Caco-2 (cell line): ENCODE measurements around the gene SEC14L1. TPM values are rescaled to one million over a fixed set of nuclear protein-coding genes. Genes with fewer than 3 reads are reported as not detected.

Experiments used
- BruUV-seq: library from RNA; stranded (reverse); fragments of 400-500 nt; replicated peaks from 2 replicates; lab custom pipeline; 2021; lab: Mats Ljungman, UMichigan
- CTCF ChIA-PET: fragments of 300-600 bp; sonication (Branson Sonifier 250); formaldehyde crosslinking; loops from one replicate; lab custom pipeline; 2022; ENCODE audit warnings: antibody characterized with exemption; lab: Charles Lee
- POLR2A ChIA-PET: fragments of 300-600 bp; sonication (Branson Sonifier 250); formaldehyde crosslinking; loops from one replicate; lab custom pipeline; 2022; ENCODE audit warnings: antibody characterized with exemption; lab: Charles Lee
- DNase-seq, 2 experiments: peaks; one replicate each; pipeline versions ENCODE4 v3.0.0 to v3.0.0-alpha.2; 2020 to 2022
- H3K27me3 ChIP-seq: replicated peaks from 2 replicates; pipeline ENCODE4 v1.6.0; 2011; ENCODE audit warnings: low read length; ENCODE audit not compliant: control insufficient read depth, insufficient read depth
- H3K36me3 ChIP-seq: 2 replicates; pipeline ENCODE4 v1.5.1; 2011; ENCODE audit warnings: low read length; ENCODE audit not compliant: control insufficient read depth, insufficient read depth
- H3K4me1 ChIP-seq: fragments of 250-450 bp; sonication (Bioruptor Pico); 2 replicates; pipeline ENCODE4 v1.5.1; 2020; ENCODE audit warnings: mild to moderate bottlenecking
- H3K4me3 ChIP-seq: 2 replicates; pipeline ENCODE4 v1.5.1; 2011; ENCODE audit warnings: low read depth, mild to moderate bottlenecking, control low read depth, low read length
- H3K9me3 ChIP-seq: fragments of 250-450 bp; sonication (Bioruptor Pico); 2 replicates; pipeline ENCODE4 v1.5.1; 2020; ENCODE audit warnings: mild to moderate bottlenecking, moderate library complexity
- H3K27ac Mint-ChIP-seq: one replicate; pipeline ENCODE4 v1.8.0; 2022; ENCODE audit warnings: mixed read lengths; ENCODE audit not compliant: unreplicated experiment
- H3K27me3 Mint-ChIP-seq: one replicate; pipeline ENCODE4 v1.8.0; 2022; ENCODE audit warnings: mixed read lengths; ENCODE audit not compliant: insufficient read depth, unreplicated experiment
- H3K36me3 Mint-ChIP-seq: one replicate; pipeline ENCODE4 v1.8.0; 2022; ENCODE audit warnings: mild to moderate bottlenecking, mixed read lengths; ENCODE audit not compliant: insufficient read depth, unreplicated experiment
- H3K4me1 Mint-ChIP-seq: one replicate; pipeline ENCODE4 v1.8.0; 2022; ENCODE audit warnings: low read depth, mixed read lengths; ENCODE audit not compliant: unreplicated experiment
- H3K4me3 Mint-ChIP-seq: one replicate; pipeline ENCODE4 v1.8.0; 2022; ENCODE audit warnings: mild to moderate bottlenecking, moderate library complexity, mixed read lengths; ENCODE audit not compliant: unreplicated experiment
- H3K9me3 Mint-ChIP-seq: one replicate; pipeline ENCODE4 v1.8.0; 2022; ENCODE audit warnings: mixed read lengths; ENCODE audit not compliant: unreplicated experiment
- CTCF ChIP-seq, 2 experiments: fragments of 200-600 bp in 1 of 2; IDR thresholded peaks; 1 replicate in 1 of 2; 2 replicates in 1 of 2; pipeline versions ENCODE4 v1.5.1 to v1.8.0; 2011 to 2022; ENCODE audit warnings: antibody characterized with exemption in 1 of 2, control low read depth in 1 of 2, inconsistent platforms in 1 of 2, low read depth in 1 of 2, low read length in 1 of 2, mild to moderate bottlenecking in 1 of 2, moderate library complexity in 1 of 2; ENCODE audit not compliant: insufficient read depth in 1 of 2, severe bottlenecking in 1 of 2, unreplicated experiment in 1 of 2
- intact Hi-C: fragments of 100-400 bp; cut with micrococcal nuclease; formaldehyde crosslinking; loops from one replicate; pipeline ENCODE4 v1.10.0; 2022; ENCODE audit not compliant: unreplicated experiment
- total RNA-seq: library from RNA; stranded (reverse); gene quantifications from 2 replicates; pipeline ENCODE4 v1.2.3, GENCODE V29; 2022

Gene SEC14L1
- total RNA-seq, 1 experiment from 2014 or later, result 92.0 TPM

- Mint-ChIP-seq H3K36me3 (peaks cover 47% of the 10 kb centered on the region), H3K27ac (no peak overlapping the region), H3K27me3 (no peaks in the 10 kb centered on the region), H3K4me3 (no peak overlapping the region), H3K9me3 (no peaks in the 10 kb centered on the region), H3K4me1 (no peaks in the 10 kb centered on the region)
- Histone ChIP-seq H3K36me3 (no peaks in the 10 kb centered on the region; the same call in none of the 2 replicates), H3K9me3 (no peaks in the 10 kb centered on the region), H3K4me3 (no peak overlapping the region), H3K4me1 (peaks cover 5% of the 10 kb centered on the region; the same call in 1 of the 2 replicates), H3K27me3 (no peaks in the 10 kb centered on the region)
- ChIA-PET CTCF (interaction anchor here (0.6 kb wide), 1 partner anchor 95 kb away, joined by 3 read pairs; no protein-coding TSS in a partner anchor), POLR2A (no interaction called here)
- BruUV-seq, result no TSS peak
- no peak for DNase-seq
- intact Hi-C loops, result no loop called here
- TF ChIP-seq CTCF (IDR thresholded peaks at IDR 0.05; ENCODE audit: insufficient read depth in 1 of 2, low read depth in 1 of 2, low read length in 1 of 2, severe bottlenecking in 1 of 2, unreplicated experiment in 1 of 2), result no peak
Measured at GRCh38 chr17:77191244-77191643, 50.5 kb downstream of the SEC14L1 start.

GRCh38 chr17:77193653-77194052 is 52.9 kb downstream of the SEC14L1 start:
- BruUV-seq, result no TSS peak
- CTCF ChIA-PET, result no interaction called here
- Histone ChIP-seq H3K4me3 (no peak overlapping the region), H3K27me3 (no peaks in the 10 kb centered on the region), H3K36me3 (peaks cover 7% of the 10 kb centered on the region), H3K9me3 (no peaks in the 10 kb centered on the region), H3K4me1 (no peaks in the 10 kb centered on the region)
- intact Hi-C loops, result no loop called here
- H3K9me3 Mint-ChIP-seq, result no peaks in the 10 kb centered on the region
- H3K27ac Mint-ChIP-seq, result peak overlapping the region; percentile 22
- H3K36me3 Mint-ChIP-seq, result peaks cover 65% of the 10 kb centered on the region
- TF ChIP-seq CTCF (IDR thresholded peaks at IDR 0.05; ENCODE audit: insufficient read depth in 1 of 2, low read depth in 1 of 2, low read length in 1 of 2, severe bottlenecking in 1 of 2, unreplicated experiment in 1 of 2), result no peak
- no peaks in the 10 kb centered on the region for H3K27me3 Mint-ChIP-seq
- H3K4me3 Mint-ChIP-seq, result no peak overlapping the region
- DNase-seq, result no peak
- H3K4me1 Mint-ChIP-seq, result no peaks in the 10 kb centered on the region
- POLR2A ChIA-PET, result no interaction called here

- no peaks in the 10 kb centered on the region for H3K27me3 ChIP-seq
- BruUV-seq, result no TSS peak
- H3K36me3 Mint-ChIP-seq, result peaks cover 70% of the 10 kb centered on the region
- no peak for DNase-seq
- no peaks in the 10 kb centered on the region for H3K27me3 Mint-ChIP-seq
- H3K27ac Mint-ChIP-seq, result no peak overlapping the region
- H3K9me3 Mint-ChIP-seq, result no peaks in the 10 kb centered on the region
- no peaks in the 10 kb centered on the region for H3K4me1 ChIP-seq
- H3K9me3 ChIP-seq, result no peaks in the 10 kb centered on the region
- no peak overlapping the region for H3K4me3 ChIP-seq
- no peak for TF ChIP-seq CTCF (IDR thresholded peaks at IDR 0.05; ENCODE audit: insufficient read depth in 1 of 2, low read depth in 1 of 2, low read length in 1 of 2, severe bottlenecking in 1 of 2, unreplicated experiment in 1 of 2)
- no peaks in the 10 kb centered on the region for H3K4me1 Mint-ChIP-seq
- intact Hi-C loops, result no loop called here
- CTCF ChIA-PET, result no interaction called here
- POLR2A ChIA-PET, result no interaction called here
- no peak overlapping the region for H3K4me3 Mint-ChIP-seq
- H3K36me3 ChIP-seq, result peaks cover 7% of the 10 kb centered on the region
Measured at GRCh38 chr17:77194179-77194578, 53.4 kb downstream of the SEC14L1 start.
